ENCODE measurements around the gene MN1.

Gene MN1

GRCh38 chr22:27799015-27799826, 2.3 kb downstream of the MN1 start:
- DNase-seq = no peak

- DNase-seq = no peak
These were observed 3.0 kb downstream of the MN1 start for GRCh38 chr22:27798511-27799014.

GRCh38 chr22:27797520-27798391, 3.8 kb downstream of the MN1 start:
- DNase-seq = no peak

- no peak for DNase-seq
These were observed 4.6 kb downstream of the MN1 start for GRCh38 chr22:27796829-27797519.

GRCh38 chr22:27795696-27796517, 5.6 kb downstream of the MN1 start:
- DNase-seq = no peak

GRCh38 chr22:27795053-27795452, 6.5 kb downstream of the MN1 start:
- no peak for DNase-seq

- no peak for DNase-seq
These were observed 7.3 kb downstream of the MN1 start for GRCh38 chr22:27794226-27794625.

- DNase-seq = no peak
These were observed 8.0 kb downstream of the MN1 start for GRCh38 chr22:27793576-27793975.

- DNase-seq = no peak
These were observed 8.9 kb downstream of the MN1 start for GRCh38 chr22:27792452-27793161.

- DNase-seq = no peak
These were observed 9.7 kb downstream of the MN1 start for GRCh38 chr22:27791859-27792241.

- DNase-seq = no peak
These were observed 10.2 kb downstream of the MN1 start for GRCh38 chr22:27791159-27791858.

- DNase-seq = no peak
These were observed 11.0 kb downstream of the MN1 start for GRCh38 chr22:27790376-27791158.

- no peak for DNase-seq
These were observed 12.9 kb downstream of the MN1 start for GRCh38 chr22:27788500-27789288.

GRCh38 chr22:27786965-27787364, 14.6 kb downstream of the MN1 start:
- DNase-seq = no peak

GRCh38 chr22:27786291-27786932, 15.1 kb downstream of the MN1 start:
- DNase-seq = no peak

GRCh38 chr22:27785831-27786230, 15.7 kb downstream of the MN1 start:
- DNase-seq = no peak

- no peak for DNase-seq
These were observed 17.5 kb downstream of the MN1 start for GRCh38 chr22:27784120-27784475.

- DNase-seq = no peak
These were observed 18.0 kb downstream of the MN1 start for GRCh38 chr22:27783436-27784119.
